A673 (cell line): ENCODE data around the gene ST8SIA3. TPM values are rescaled to one million over a fixed set of nuclear protein-coding genes. Genes with fewer than 3 reads are reported as not detected.

Experiments used
- BruUV-seq: library from RNA; stranded (reverse); fragments of 400-500 nt; replicated peaks from 2 replicates; lab custom pipeline; 2021; lab: Mats Ljungman, UMichigan
- CTCF ChIA-PET: fragments of 300-600 bp; sonication (Branson Sonifier 250); formaldehyde crosslinking; loops from one replicate; lab custom pipeline; 2022; ENCODE audit warnings: antibody characterized with exemption; lab: Charles Lee
- POLR2A ChIA-PET: fragments of 300-600 bp; sonication (Branson Sonifier 250); formaldehyde crosslinking; loops from one replicate; lab custom pipeline; 2022; ENCODE audit warnings: antibody characterized with exemption; ENCODE audit not compliant: low non-redundant PET; lab: Charles Lee
- DNase-seq: peaks from one replicate; pipeline ENCODE4 v3.0.0-alpha.2; 2015; ENCODE audit warnings: low spot score
- H3K27ac ChIP-seq: fragments of 200-600 bp; sonication (generic); 2 replicates; pipeline ENCODE4 v1.5.1; 2016; ENCODE audit warnings: mixed run types, low read depth, mild to moderate bottlenecking, mixed read lengths, antibody characterized with exemption, low read length; ENCODE audit not compliant: poor library complexity, severe bottlenecking
- H3K27me3 ChIP-seq: fragments of 200-600 bp; sonication (generic); replicated peaks from 2 replicates; pipeline ENCODE4 v1.6.1; 2017; ENCODE audit warnings: mixed run types, low read depth, mild to moderate bottlenecking, mixed read lengths, antibody characterized with exemption, low read length; ENCODE audit not compliant: insufficient read depth, poor library complexity
- H3K36me3 ChIP-seq: fragments of 200-600 bp; sonication (generic); 2 replicates; pipeline ENCODE4 v1.6.1; 2016; ENCODE audit warnings: mixed run types, mild to moderate bottlenecking, mixed read lengths, antibody characterized with exemption, low read length; ENCODE audit not compliant: insufficient read depth, poor library complexity, severe bottlenecking
- H3K4me1 ChIP-seq: fragments of 200-600 bp; sonication (generic); 2 replicates; pipeline ENCODE4 v1.6.1; 2017; ENCODE audit warnings: mixed run types, mild to moderate bottlenecking, mixed read lengths, antibody characterized with exemption, low read length; ENCODE audit not compliant: insufficient read depth, poor library complexity, severe bottlenecking
- H3K4me3 ChIP-seq: fragments of 200-600 bp; sonication (generic); 2 replicates; pipeline ENCODE4 v1.5.1; 2016; ENCODE audit warnings: low read depth, mixed run types, mild to moderate bottlenecking, mixed read lengths, low read length; ENCODE audit not compliant: poor library complexity, severe bottlenecking
- H3K9me3 ChIP-seq: fragments of 200-600 bp; sonication (generic); 2 replicates; pipeline ENCODE4 v1.6.1; 2016; ENCODE audit warnings: mixed run types, low read depth, mild to moderate bottlenecking, mixed read lengths, antibody characterized with exemption, low read length; ENCODE audit not compliant: poor library complexity, severe bottlenecking
- EZH2 ChIP-seq: fragments of 200-600 bp; sonication (generic); IDR thresholded peaks from 2 replicates; pipeline ENCODE4 v1.6.1; 2017; ENCODE audit warnings: borderline replicate concordance, low read depth, mild to moderate bottlenecking, mixed read lengths, antibody characterized with exemption, low read length; ENCODE audit not compliant: poor library complexity, severe bottlenecking
- intact Hi-C: fragments of 100-400 bp; cut with micrococcal nuclease; formaldehyde crosslinking; loops from one replicate; pipeline ENCODE4 v1.10.0; 2022; ENCODE audit not compliant: unreplicated experiment
- total RNA-seq: library from RNA; stranded (reverse); gene quantifications from 2 replicates; pipeline ENCODE4 v1.2.3, GENCODE V29; 2021
- TF ChIP-seq, protein P1 (sequence below): fragments of 300-800, 200-600 bp; sonication (generic); conservative IDR thresholded peaks from 2 replicates; pipeline ENCODE4 v1.5.1; 2017; ENCODE audit warnings: low read depth, mild to moderate bottlenecking, antibody characterized with exemption, low read length, moderate library complexity, mixed read lengths

The ST8SIA3 gene
- total RNA-seq, 1 experiment from 2014 or later, result not detected

DNA sequence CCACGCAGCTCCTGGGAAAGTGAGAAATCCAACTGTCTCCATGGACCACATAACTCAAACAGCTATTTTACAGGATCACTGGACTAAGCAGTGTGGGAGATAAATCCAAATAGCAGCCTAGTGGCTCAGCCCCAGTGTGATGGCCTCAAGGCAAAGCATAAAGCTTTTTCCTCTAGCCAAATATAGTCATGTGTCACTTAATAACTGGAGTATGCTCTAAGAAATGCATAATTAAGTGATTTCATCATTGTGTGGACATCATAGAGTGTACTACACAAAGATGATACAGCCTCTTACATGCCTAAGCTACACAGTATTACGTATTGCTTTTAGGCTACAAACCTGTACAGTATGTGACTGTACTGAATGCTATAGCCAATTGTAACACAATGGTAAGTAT is 31.8 kb upstream of the ST8SIA3 start:
- POLR2A ChIA-PET, result no interaction called here
- CTCF ChIA-PET, result no interaction called here

DNA sequence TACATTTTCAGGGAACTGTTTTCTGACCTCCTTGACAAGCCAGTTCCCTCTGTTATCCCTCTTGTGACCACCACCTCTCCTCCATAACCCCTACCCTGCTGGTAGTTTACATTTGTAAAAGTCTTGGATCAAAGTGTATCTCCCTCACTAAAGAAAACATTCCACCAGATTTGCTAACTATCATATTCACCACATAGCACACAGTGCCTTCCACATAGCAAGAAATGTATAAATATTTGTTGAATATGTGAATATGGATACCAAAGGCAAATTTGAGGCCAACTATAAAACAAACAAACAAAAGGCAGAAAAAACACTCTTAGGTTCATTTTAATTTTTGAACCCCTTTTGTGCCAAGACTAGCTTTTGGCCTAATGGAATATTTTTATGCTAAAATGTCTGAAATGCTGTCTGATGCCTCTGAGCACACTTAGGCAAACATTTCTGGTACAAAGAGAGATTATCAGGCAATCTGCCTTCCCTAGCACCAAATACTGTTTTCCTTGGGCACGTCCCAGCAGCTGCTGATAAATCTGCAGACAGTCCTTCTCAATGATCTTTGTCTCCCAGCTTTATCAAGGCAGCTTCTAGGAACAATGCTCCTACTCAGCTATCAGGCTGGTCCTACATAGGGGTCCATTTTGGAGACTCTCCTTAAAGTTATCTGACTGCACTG is 26.7 kb upstream of the ST8SIA3 start:
- intact Hi-C loops, result no loop called here
- no peaks in the 10 kb centered on the region for H3K9me3 ChIP-seq
- no peak overlapping the region for H3K27ac ChIP-seq
- ChIA-PET POLR2A (no interaction called here), CTCF (interaction anchor here (0.7 kb wide), 1 partner anchor 12 kb away, joined by 3 read pairs; no protein-coding TSS in a partner anchor)
- H3K4me1 ChIP-seq, result no peaks in the 10 kb centered on the region
- no peak overlapping the region for H3K4me3 ChIP-seq
- DNase-seq, result no peak
- no TSS peak for BruUV-seq
- H3K36me3 ChIP-seq, result no peaks in the 10 kb centered on the region
- peaks cover 35% of the 10 kb centered on the region for H3K27me3 ChIP-seq
- TF ChIP-seq EZH2, result no peak
- TF ChIP-seq, protein P1, sequence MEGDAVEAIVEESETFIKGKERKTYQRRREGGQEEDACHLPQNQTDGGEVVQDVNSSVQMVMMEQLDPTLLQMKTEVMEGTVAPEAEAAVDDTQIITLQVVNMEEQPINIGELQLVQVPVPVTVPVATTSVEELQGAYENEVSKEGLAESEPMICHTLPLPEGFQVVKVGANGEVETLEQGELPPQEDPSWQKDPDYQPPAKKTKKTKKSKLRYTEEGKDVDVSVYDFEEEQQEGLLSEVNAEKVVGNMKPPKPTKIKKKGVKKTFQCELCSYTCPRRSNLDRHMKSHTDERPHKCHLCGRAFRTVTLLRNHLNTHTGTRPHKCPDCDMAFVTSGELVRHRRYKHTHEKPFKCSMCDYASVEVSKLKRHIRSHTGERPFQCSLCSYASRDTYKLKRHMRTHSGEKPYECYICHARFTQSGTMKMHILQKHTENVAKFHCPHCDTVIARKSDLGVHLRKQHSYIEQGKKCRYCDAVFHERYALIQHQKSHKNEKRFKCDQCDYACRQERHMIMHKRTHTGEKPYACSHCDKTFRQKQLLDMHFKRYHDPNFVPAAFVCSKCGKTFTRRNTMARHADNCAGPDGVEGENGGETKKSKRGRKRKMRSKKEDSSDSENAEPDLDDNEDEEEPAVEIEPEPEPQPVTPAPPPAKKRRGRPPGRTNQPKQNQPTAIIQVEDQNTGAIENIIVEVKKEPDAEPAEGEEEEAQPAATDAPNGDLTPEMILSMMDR, result no peak

More for the DNA sequence above, 31.8 kb upstream of the ST8SIA3 start:
- intact Hi-C loops, result no loop called here
- no peak overlapping the region for H3K27ac ChIP-seq
- no peak for TF ChIP-seq EZH2
- TF ChIP-seq, protein P1, result no peak
- no peaks in the 10 kb centered on the region for H3K36me3 ChIP-seq
- no TSS peak for BruUV-seq
- H3K27me3 ChIP-seq, result peaks cover 77% of the 10 kb centered on the region
- DNase-seq, result no peak
- H3K4me3 ChIP-seq, result no peak overlapping the region
- H3K4me1 ChIP-seq, result no peaks in the 10 kb centered on the region
- no peaks in the 10 kb centered on the region for H3K9me3 ChIP-seq

DNA sequence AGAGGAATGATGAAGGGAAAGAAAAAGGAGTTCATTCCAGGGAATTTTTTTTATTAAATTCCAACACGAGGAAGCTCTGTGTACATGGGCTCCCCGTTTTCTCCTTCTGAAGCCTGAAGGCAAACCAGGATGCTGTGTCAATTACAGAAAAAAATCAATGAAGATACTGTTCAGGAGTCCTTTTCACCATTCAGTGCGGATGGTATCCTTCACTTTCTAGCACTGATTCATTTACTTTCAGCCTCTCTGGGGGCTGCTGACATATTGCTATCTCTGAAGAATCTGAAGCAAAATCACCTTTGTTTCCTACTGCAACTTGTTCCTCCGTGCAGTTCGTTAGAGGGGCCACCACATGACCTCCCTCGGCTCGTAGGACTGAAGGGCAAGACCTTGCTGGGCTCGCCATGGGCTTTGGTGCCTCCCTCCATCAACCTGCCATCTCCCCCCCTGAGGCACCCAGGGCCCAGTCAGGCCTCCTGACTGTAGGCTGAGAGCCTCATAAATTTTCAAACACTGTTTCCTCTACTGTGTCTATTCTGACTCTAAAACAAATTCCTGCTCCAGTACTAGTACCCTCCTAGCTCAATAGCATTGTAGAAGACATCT is 25.5 kb upstream of the ST8SIA3 start:
- Histone ChIP-seq H3K4me1 (no peaks in the 10 kb centered on the region), H3K27ac (no peak overlapping the region), H3K27me3 (peaks cover 36% of the 10 kb centered on the region), H3K36me3 (no peaks in the 10 kb centered on the region), H3K9me3 (no peaks in the 10 kb centered on the region), H3K4me3 (no peak overlapping the region)
- no TSS peak for BruUV-seq
- ChIA-PET POLR2A (no interaction called here), CTCF (no interaction called here)
- TF ChIP-seq, protein P1, result no peak
- TF ChIP-seq EZH2, result no peak
- DNase-seq, result no peak
- intact Hi-C loops, result no loop called here
